H1 (cell line): ENCODE measurements around the gene RB1. TPM values are rescaled to one million over a fixed set of nuclear protein-coding genes. Genes with fewer than 3 reads are reported as not detected.

Experiments used
- BRCA1 ChIP-seq: IDR thresholded peaks from 2 replicates; pipeline ENCODE4 v1.6.1; 2012; ENCODE audit warnings: low read depth, low read length, improper control_type of control experiment
- NRF1 ChIP-seq: IDR thresholded peaks from 2 replicates; pipeline ENCODE4 v1.6.1; 2011; ENCODE audit warnings: mild to moderate bottlenecking, low read depth, low read length, improper control_type of control experiment
- RNF2 ChIP-seq: fragments of 200-900, 300-1000 bp; sonication (generic); IDR thresholded peaks from 2 replicates; pipeline ENCODE4 v1.7.1; 2016; ENCODE audit warnings: borderline replicate concordance, low read depth, mild to moderate bottlenecking, antibody characterized with exemption, low read length; ENCODE audit not compliant: poor library complexity, severe bottlenecking; ENCODE audit errors: missing control alignments
- polyA plus RNA-seq, 7 experiments: library from polyadenylated mRNA; depleted of rRNA in 3 of 7; stranded (reverse) in 5 of 7; unstranded in 2 of 7; fragments of >200 nt in 5 of 7; fragments of 200-250 nt in 2 of 7; gene quantifications; 1 replicate in 5 of 7; 2 replicates in 1 of 7; 4 replicates in 1 of 7; pipeline versions ENCODE4 v1.2.1 to v1.2.3, GENCODE V29; 2011 to 2013; ENCODE audit warnings: missing spikeins in 2 of 7, mixed read lengths in 2 of 7
- total RNA-seq: library from RNA; stranded (reverse); fragmentation: NEBNext Ultra II Directional; extraction: Animal tissue kit (Norgen Biotek cat#: 25700); gene quantifications from 2 replicates; pipeline ENCODE4 v1.2.1, GENCODE V29; 2021
- TF ChIP-seq, protein P1 (sequence below): IDR thresholded peaks from 2 replicates; pipeline ENCODE4 v1.6.1; 2012; ENCODE audit warnings: inconsistent platforms

Gene RB1
- total and polyA plus RNA-seq, 2 of the 8 experiments (the other 6 are each of a cell fraction or from before 2014, with no cell fraction given), result 4.1 to 17.5 TPM

DNA sequence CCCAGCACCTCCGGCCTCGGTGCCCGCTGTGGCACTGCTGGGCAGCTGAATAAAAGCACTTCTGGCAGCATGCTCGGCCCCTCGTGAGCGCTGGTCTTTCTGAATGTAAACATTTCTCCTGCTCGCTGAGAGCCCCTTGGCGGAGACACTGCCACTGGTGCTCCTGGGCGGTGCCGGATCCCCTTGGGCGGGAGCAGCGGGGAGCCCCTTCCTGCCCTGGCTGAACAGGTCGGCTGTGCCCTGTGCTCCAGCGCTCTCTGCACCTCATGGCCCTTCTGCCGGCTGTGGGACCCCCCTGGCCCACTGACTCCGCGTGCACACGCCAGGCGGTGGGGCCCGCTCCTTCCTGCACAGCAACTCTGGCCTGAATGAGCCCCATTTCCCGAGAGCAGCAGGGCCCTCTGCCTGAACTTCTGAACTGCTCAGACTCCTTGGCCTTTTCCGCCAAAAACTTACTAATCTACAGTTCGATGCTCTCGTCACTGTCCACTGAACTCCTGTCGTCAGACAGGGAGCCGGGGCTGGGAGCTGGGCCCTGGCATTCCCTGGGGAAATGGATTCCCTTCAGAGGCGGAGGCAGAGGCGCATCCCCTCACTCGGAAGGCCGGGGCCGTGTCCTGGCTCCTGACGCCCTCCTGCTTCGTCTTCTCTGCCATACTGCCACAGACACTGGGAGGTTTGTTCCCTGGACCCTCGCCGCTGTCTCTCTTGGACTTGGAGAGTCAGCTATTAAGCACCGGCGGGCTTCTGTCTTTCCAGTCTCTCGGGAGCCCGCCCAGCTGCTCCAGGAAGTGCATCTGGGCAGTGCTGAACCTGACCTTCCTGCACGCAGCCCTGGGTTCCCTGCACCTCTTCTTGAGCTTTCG lies 14.2 kb downstream of the RB1 start (continued):
- TF ChIP-seq, protein P1, sequence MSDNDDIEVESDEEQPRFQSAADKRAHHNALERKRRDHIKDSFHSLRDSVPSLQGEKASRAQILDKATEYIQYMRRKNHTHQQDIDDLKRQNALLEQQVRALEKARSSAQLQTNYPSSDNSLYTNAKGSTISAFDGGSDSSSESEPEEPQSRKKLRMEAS, result no peak
- no peak for TF ChIP-seq RNF2
- no peak for TF ChIP-seq BRCA1
- no peak for TF ChIP-seq NRF1
